GM12873 (cell line): ENCODE measurements around the gene FRRS1L.

ENCODE experiments used
- CTCF ChIP-seq: IDR thresholded peaks from 2 replicates; pipeline ENCODE4 v1.5.1; 2012; ENCODE audit warnings: low read depth, mild to moderate bottlenecking, moderate library complexity, low read length, control low read depth; ENCODE audit not compliant: insufficient read depth; ENCODE audit errors: missing control alignments

FRRS1L gene

GRCh38 chr9:109118808-109119438 is 48.1 kb downstream of the FRRS1L start:
- no peak for TF ChIP-seq CTCF

DNA sequence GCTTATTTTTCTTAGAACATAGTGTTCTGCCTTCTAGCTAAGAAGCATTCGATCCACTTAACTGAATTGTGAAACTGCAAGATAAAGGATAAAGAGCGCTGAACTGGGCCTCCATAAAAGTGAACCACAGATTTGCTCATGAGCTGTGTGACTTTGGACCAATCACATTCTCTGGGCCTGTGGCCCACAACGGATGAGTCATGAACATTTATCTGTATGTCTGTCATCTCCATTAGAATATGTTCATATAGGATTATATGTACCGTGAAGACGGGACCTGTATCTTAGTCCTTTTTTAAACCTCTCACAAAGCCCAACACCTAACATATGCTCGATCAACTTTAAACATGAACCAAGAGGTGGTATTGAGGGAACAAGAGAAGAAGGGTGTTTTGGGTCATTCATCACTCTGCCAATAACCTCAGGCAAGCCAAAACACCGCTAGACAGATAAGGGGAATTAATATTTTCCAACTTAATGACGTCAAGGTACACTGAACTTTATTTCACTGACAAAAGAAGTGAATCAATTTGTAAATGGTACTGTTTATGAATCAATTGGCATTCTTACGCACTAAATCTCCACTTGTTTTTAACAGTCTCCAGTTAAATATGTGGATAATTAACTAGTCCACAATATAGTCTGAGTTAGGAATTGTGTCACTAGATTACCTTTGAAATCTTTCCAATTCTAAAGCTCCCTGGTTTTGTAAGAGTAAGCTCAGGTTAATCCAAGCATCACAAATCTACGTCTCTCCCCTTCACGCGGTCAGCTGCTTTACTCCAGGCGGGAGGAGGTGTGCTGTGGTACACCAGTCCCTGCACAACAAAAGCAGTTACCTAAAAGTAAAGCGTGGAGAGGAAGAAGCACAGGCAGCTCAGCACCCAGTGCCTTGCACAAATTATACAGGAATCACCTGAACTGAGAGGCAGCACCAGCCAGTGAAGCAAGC is 48.9 kb downstream of the FRRS1L start:
- no peak for TF ChIP-seq CTCF

DNA sequence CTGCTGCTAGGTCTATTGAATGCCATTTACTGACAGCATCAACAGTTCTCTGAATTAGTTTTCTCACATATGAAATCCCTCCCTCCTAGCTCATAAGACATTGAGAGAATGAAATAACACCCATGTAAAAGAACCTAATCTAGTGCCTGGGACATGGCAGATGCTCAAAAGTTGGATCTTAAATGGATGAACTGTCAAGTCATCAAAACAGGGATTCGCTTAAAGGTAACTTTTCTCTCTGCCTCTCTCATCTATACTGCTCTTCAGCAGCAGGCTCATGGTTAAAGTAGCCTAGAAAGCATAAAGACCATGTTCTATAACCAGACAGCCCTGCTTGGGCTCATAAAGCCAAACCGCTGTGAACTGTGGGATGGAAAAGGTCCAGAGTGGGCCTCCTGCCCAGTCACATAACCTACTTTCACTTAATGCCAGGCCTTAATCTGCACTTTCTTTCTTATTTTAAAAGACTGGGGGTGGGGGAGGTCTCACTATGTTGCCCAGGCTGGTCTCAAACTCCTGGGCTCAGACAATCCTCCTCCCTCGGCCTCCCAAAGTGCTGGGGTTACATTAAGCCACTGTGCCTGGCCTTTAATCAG is 51.0 kb downstream of the FRRS1L start:
- no peak for TF ChIP-seq CTCF

- TF ChIP-seq CTCF, result no peak
Observed at GRCh38 chr9:109114670-109115069, 52.4 kb downstream of the FRRS1L start.

- TF ChIP-seq CTCF, result no peak
Observed at GRCh38 chr9:109113892-109114609, 53.0 kb downstream of the FRRS1L start.

GRCh38 chr9:109113254-109113653 is 53.8 kb downstream of the FRRS1L start:
- TF ChIP-seq CTCF, result no peak
